GM19452 (cell line): ENCODE data around the gene SMIM44.
"Not testable (repeated sequence)": the region's sequence is repeated elsewhere in the genome, so short reads cannot be mapped to it uniquely, and the experiment has no call there.

ENCODE experiments used
- ATAC-seq: cut with Tn5 transposase; IDR thresholded peaks from one replicate; pipeline ENCODE4 v1.9.1; 2021; ENCODE audit not compliant: unreplicated experiment

Gene SMIM44

DNA sequence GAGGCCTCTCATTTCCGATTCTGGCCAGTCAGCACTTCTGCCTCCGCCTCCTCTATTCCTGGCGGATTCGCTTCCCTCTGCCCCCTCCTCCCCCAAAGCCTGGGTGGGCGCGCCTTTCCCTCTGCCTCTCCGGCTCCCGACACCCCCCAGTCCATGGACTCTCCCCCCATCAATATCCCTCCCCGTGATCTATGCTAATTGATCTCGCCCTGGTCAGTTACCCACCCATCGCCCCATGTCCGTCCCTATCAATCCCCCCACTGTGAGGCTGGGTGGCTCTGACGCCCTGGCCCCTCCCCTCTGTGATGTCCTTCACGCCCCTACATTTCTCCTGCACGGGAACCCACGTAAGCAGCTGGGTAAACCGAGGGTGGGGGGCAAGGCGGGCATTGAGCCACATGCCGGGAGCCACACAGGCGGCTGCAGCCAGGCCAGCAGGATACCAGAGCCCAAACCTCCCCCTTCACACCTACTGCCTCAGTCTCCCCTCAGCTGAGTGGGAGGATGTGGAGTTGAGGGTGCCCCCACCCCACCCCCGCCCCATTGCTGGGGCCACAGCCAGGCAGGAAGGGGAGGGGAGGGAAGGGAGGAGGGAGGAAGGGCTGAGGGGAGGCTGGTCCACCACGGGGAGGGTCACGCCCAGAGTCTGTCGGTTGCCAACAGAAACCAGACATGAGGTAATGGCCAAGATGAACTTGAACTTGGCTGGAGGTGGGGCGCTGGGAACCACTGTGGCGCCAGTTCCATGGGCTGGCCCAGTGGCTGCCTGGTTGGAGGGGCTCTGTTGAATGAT lies 24.0 kb downstream of the SMIM44 start:
- no peak for ATAC-seq

GRCh38 chr19:3458229-3459088 lies 24.8 kb downstream of the SMIM44 start:
- no peak for ATAC-seq

DNA sequence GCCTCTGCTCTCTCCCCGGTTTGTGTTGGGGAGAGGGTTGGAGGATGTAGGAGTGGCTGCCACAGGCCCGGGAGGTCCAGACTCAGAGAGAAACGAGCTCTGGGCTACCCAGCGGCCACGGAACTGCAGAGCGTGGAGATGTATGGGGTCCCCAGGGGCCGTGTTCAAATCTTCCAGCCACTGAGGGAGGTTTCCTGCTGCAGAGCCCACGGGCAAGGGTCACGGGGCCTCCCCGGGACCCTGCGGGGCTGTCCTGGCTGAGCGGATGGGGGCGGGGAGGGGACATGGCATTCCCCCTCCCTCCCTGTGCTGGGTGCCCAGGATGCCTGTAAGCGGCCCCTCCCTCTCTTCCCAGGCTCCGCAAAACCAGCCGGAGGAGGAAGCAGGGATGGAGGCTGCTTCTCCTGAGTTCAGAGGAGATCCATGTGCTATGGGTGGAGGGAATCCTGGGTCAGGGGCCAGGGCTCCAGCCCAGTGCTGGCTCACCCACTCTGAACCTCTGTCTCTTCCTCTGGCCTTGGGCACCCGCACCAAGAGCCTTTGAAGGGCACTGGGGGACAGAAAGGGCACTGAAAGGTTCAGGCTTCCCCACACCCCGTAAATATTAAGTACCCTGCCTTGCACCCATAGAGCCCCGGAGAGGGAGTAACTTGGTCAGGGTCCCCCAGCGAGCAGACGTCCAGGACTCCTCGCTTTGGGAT lies 25.6 kb downstream of the SMIM44 start:
- ATAC-seq, result no peak

- ATAC-seq, result no peak
These were observed 26.2 kb downstream of the SMIM44 start for GRCh38 chr19:3456925-3457527.

GRCh38 chr19:3455960-3456601 lies 27.2 kb downstream of the SMIM44 start:
- no peak for ATAC-seq

GRCh38 chr19:3455393-3455955 lies 27.8 kb downstream of the SMIM44 start:
- no peak for ATAC-seq

DNA sequence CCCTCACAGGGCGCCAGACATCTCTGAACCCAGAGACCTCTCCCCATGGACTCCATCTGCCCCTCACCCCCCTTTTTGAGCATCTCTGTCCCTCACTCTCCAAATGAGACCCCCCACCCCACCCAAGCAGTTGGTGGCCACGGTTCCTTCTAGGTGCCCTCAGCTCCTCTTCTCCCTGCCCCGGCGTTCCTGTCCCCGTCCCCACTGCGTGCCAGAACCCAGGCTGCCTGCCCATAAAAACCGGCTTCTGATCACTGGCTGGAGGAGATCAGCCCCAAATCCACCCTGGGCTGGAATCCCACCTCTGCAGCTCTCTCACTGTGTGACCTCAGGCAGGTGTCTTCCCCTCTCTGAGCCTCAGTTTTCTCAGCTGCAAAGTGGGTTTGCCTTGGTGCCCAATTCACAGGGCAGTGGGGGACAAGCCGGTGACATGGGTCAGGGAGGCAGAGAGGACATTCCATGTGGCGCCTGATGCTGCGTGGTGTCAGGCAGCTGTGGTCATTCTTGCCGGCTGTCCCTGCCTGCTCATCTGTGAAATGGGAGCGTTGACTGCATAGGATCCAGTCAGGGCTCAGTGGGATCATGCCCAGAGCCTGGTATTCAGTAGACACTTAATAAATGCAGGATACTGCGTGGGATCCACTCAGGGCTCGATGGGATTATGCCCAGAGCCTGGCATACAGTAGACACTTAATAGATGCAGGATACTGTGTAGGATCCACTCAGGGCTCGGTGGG lies 28.4 kb downstream of the SMIM44 start:
- no peak for ATAC-seq

DNA sequence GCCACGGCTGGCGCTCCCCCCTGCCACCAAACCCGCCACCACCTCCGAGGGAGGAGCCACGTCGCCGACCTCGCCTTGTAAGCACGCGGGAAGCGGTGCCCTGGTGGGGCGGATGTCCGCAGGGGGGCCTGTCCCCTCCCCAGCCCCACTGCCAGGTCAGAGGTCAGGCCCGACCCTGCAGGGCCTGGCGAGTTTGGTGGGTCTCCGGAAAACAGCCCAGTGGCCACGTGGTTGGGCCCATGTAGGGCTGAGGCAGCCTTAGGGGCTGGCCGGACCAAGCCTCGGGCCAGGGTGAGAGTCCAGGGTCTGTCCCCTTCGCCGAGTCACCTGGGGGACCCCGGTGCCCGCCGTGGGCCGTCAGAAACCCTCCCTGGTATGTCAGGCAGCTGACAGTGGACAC lies 29.4 kb downstream of the SMIM44 start:
- no peak for ATAC-seq

DNA sequence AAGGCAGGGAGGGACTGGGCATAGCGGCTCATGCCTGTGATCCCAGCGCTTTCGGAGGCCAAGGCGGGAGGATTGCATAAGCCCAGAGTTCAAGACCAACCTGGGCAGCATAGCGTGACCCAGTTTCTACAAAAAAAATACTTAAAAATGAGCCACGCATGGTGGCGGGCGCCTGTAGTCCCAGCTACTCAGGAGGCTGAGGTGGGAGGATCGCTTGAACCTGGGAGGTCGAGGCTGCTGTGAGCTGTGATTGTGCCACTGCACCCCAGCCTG lies 30.4 kb downstream of the SMIM44 start:
- not testable (repeated sequence) for ATAC-seq

GRCh38 chr19:3452171-3452941 lies 30.9 kb downstream of the SMIM44 start:
- ATAC-seq, result no peak

- ATAC-seq, result no peak
These were observed 31.8 kb downstream of the SMIM44 start for GRCh38 chr19:3451451-3451866.

- ATAC-seq, result no peak
These were observed 32.3 kb downstream of the SMIM44 start for GRCh38 chr19:3450796-3451411.

- no peak for ATAC-seq
These were observed 34.5 kb downstream of the SMIM44 start for GRCh38 chr19:3448616-3449334.

DNA sequence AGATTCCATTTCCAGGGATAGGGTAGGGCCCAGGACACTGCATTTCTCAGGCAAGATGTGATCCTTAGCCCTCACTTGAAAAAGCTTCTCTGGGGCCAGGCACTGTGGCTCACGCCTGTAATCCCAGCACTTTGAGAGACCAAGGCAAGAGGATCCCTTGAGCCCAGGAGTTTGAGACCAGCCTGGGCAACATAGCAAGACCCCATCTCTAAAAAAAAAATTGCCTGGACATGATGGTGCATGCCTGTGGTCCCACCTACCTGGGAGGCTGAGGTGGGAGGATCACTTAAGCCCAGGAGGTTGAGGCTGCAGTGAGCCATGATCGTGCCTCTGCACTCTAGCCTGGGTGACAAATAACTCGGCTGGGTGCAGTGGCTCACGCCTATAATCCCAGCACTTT lies 36.6 kb downstream of the SMIM44 start:
- not testable (repeated sequence) for ATAC-seq

DNA sequence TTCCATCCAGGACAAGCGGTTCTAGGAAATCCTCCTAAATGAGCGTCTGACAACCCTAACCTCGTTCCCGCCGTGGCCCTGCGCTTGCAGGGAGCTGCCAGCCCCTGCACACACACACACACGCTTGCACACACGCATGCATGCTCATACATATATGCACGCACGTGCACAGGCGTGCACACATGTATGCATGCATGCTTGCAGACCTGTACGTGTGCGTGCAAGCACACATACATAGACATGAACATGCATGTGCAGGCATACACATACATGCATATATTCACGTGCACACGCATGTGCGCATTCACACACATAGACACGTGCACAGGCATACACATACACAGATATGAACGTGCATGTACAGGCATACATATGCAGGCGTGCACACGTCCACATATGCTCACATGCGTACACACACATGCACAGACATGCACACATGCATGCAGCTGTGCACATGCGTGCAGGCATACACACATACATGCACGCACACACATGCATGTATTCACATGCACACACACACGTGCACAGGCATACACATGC lies 38.5 kb downstream of the SMIM44 start:
- ATAC-seq, result no peak

DNA sequence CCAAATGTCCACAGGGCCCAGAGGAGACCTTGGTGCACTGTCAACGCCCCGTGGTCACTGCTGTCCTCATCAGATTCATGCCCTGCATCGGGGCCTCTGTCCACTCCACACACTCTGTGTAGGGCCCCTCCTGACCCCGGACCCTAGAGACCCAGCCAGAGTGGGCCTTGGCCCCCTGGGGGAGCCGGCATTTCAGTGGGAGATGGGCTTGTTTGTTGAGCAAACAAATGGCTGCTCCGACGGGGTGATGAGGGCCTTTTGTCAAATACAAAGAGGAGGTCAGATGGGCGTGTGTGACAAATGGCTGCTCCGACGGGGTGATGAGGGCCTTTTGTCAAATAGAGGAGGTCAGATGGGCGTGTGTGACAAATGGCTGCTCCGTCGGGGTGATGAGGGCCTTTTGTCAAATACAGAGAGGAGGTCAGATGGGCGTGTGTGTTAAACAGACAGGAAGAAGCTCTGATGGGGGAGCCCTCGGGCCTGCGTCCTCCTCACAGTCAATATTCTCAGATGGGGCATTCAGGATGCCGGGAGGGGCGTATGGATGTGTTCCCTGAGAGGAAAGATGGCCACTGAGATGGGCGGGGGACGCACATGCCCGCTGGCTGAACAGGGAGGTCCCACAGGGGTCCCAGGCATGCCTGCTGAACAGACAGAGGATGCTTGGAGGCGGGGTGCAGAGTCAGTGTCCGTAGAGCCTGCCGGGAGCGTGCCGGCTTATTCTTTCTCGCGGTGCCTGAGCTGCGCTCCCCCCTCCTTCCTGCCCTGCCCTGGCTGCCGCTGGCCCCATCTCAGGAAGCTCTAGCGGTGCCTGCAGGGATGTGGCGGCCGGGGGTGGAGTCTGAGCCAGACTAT lies 39.2 kb downstream of the SMIM44 start:
- ATAC-seq, result no peak
